PC-3 (cell line): ENCODE measurements around the gene RPP21. TPM values are rescaled to one million over a fixed set of nuclear protein-coding genes. Genes with fewer than 3 reads are reported as not detected.

Experiments used
- ATAC-seq: fragments of 200-7000 bp; cut with Tn5 transposase; 2 replicates; pipeline ENCODE4 v1.9.1; 2020; ENCODE audit warnings: mild to moderate bottlenecking, moderate library complexity
- BruUV-seq: library from RNA; stranded (reverse); fragments of 400-500 nt; replicated peaks from 2 replicates; lab custom pipeline; 2021; lab: Mats Ljungman, UMichigan
- CTCF ChIA-PET: fragments of 300-600 bp; sonication (Branson Sonifier 250); formaldehyde crosslinking; loops from one replicate; lab custom pipeline; 2022; ENCODE audit warnings: antibody characterized with exemption; lab: Charles Lee
- POLR2A ChIA-PET: fragments of 300-600 bp; sonication (Branson Sonifier 250); formaldehyde crosslinking; loops from one replicate; lab custom pipeline; 2022; ENCODE audit warnings: antibody characterized with exemption; ENCODE audit not compliant: unreplicated experiment; lab: Charles Lee
- DNase-seq: peaks from one replicate; pipeline ENCODE4 v3.0.0-alpha.2; 2015
- H2AFZ ChIP-seq: fragments of 300-600 bp; sonication (generic); 2 replicates; pipeline ENCODE4 v1.6.0; 2016; ENCODE audit warnings: antibody characterized with exemption, low read length
- H3F3A ChIP-seq: fragments of 300-600 bp; sonication (generic); one replicate; pipeline ENCODE4 v1.6.0; 2017; ENCODE audit warnings: antibody characterized with exemption, low read length, control low read depth, mild to moderate bottlenecking; ENCODE audit not compliant: unreplicated experiment
- H3K27ac ChIP-seq: fragments of 300-600 bp; sonication (generic); 2 replicates; pipeline ENCODE4 v1.5.1; 2016; ENCODE audit warnings: mild to moderate bottlenecking, low read length
- H3K27me3 ChIP-seq: fragments of 300-600 bp; sonication (generic); 2 replicates; pipeline ENCODE4 v1.6.1; 2016; ENCODE audit warnings: low read length, mixed read lengths
- H3K36me3 ChIP-seq: fragments of 300-600 bp; sonication (generic); 2 replicates; pipeline ENCODE4 v1.6.1; 2016; ENCODE audit warnings: low read depth, mixed run types, low read length, mixed read lengths
- H3K4me1 ChIP-seq: fragments of 300-600 bp; sonication (generic); 2 replicates; pipeline ENCODE4 v1.5.1; 2016; ENCODE audit warnings: low read length; ENCODE audit not compliant: insufficient read depth
- H3K4me2 ChIP-seq: fragments of 300-600 bp; sonication (generic); 2 replicates; pipeline ENCODE4 v1.6.0; 2016; ENCODE audit warnings: low read length
- H3K4me3 ChIP-seq: fragments of 300-600 bp; sonication (generic); 2 replicates; pipeline ENCODE4 v1.5.1; 2016; ENCODE audit warnings: mild to moderate bottlenecking, low read length, mixed read lengths
- H3K79me2 ChIP-seq: fragments of 300-600 bp; sonication (generic); 2 replicates; pipeline ENCODE4 v1.6.1; 2017; ENCODE audit warnings: low read length, mixed read lengths
- H3K9ac ChIP-seq: fragments of 300-600 bp; sonication (generic); 2 replicates; pipeline ENCODE4 v1.6.0; 2016; ENCODE audit warnings: mild to moderate bottlenecking, low read length
- H3K9me2 ChIP-seq: fragments of 300-600 bp; sonication (generic); replicated peaks from 2 replicates; pipeline ENCODE4 v1.6.1; 2016; ENCODE audit warnings: mixed run types, low read length, mixed read lengths
- H3K9me3 ChIP-seq: fragments of 300-600 bp; sonication (generic); 2 replicates; pipeline ENCODE4 v1.6.1; 2016; ENCODE audit warnings: low read length, mixed read lengths
- H4K20me1 ChIP-seq: fragments of 300-600 bp; sonication (generic); 2 replicates; pipeline ENCODE4 v1.6.1; 2016; ENCODE audit warnings: low read length, mixed read lengths
- CTCF ChIP-seq: fragments of 300-600 bp; sonication (generic); conservative IDR thresholded peaks from 2 replicates; pipeline ENCODE4 v1.5.1; 2017; ENCODE audit warnings: antibody characterized with exemption, low read depth, mild to moderate bottlenecking, low read length
- EZH2 ChIP-seq: fragments of 300-600 bp; sonication (generic); IDR thresholded peaks from one replicate; pipeline ENCODE4 v1.6.1; 2017; ENCODE audit warnings: antibody characterized with exemption, mild to moderate bottlenecking, low read length; ENCODE audit not compliant: unreplicated experiment
- EZH2phosphoT487 ChIP-seq: fragments of 300-600 bp; sonication (generic); IDR thresholded peaks from 2 replicates; pipeline ENCODE4 v1.6.1; 2018; ENCODE audit warnings: mild to moderate bottlenecking, antibody characterized with exemption, low read length, borderline replicate concordance
- intact Hi-C: fragments of 100-400 bp; cut with micrococcal nuclease; formaldehyde crosslinking; loops from 2 replicates; pipeline ENCODE4 v1.9.0; 2023
- total RNA-seq: library from RNA; depleted of rRNA; stranded (reverse); fragments of >200 nt; gene quantifications from 2 replicates; pipeline ENCODE4 v1.2.3, GENCODE V29; 2014

Gene RPP21
- total RNA-seq, 1 experiment from 2014 or later, result 161 TPM

- Histone ChIP-seq H3K27ac (0 out of 2 replicates have a peak overlapping the region, but pooled peaks have one; percentile 39), H3K27me3 (no peaks in the 10 kb centered on the region), H3K4me1 (peaks cover 39% of the 10 kb centered on the region), H3K9me3 (no peaks in the 10 kb centered on the region), H3K9me2 (no peaks in the 10 kb centered on the region), H3K36me3 (peaks cover 7% of the 10 kb centered on the region), H3F3A (no peaks in the 10 kb centered on the region), H2AFZ (no peak overlapping the region), H3K9ac (no peak overlapping the region), H3K4me3 (peak overlapping the region; percentile 95), H3K4me2 (peak overlapping the region; percentile 98), H4K20me1 (peaks cover 42% of the 10 kb centered on the region), H3K79me2 (peaks cover 89% of the 10 kb centered on the region)
- intact Hi-C loops, result no loop called here
- POLR2A ChIA-PET, result no interaction called here
- no peak for ATAC-seq
- BruUV-seq, result no TSS peak
- TF ChIP-seq CTCF (no peak), EZH2 (no peak), EZH2phosphoT487 (no peak)
- peak; percentile 43 for DNase-seq
- CTCF ChIA-PET, result no interaction called here
Observed at GRCh38 chr6:30323806-30324205, 21.1 kb upstream of the RPP21 start.

DNA sequence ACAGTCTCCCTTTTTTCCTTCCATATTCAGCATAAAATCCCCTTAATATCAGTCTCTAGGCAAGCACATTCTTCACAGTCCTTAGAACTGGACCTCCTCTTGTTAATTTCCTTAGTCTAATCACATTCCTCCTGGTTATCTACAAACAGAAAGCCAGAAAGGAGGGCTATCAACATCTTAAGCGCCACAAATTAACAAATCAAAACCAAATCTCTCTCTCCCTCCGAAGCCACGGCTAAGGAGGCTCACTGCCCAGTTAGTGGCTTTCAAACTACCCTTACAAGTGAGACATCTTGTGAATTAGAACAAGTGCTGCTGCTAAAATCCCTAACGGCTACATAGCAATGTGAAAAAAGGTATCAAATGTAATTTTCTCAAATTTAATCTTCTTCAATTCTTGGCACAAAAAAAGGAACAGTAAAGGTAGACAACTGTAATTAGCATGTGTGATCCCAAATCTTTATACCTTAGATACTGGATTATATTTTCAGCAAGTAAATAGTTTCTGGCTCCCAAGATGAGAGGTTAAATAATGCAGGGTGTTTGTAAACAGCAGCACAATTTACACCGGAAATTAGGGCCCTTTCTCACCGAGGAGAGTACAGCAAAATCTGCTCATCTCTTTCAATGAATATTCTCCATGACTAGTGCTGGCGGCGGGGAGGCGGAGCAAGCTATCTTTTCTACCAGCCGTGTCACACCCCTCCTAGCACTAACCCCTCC is 19.6 kb upstream of the RPP21 start:
- Histone ChIP-seq H3K27me3 (no peaks in the 10 kb centered on the region), H3F3A (no peaks in the 10 kb centered on the region), H3K36me3 (peaks cover 4% of the 10 kb centered on the region; the same call in 1 of the 2 replicates), H3K27ac (peak overlapping the region; percentile 87; the same call in 1 of the 2 replicates), H3K9me2 (no peaks in the 10 kb centered on the region), H3K4me3 (peak overlapping the region; percentile 95), H3K9me3 (no peaks in the 10 kb centered on the region), H3K9ac (peak overlapping the region; percentile 97), H3K4me2 (peak overlapping the region; percentile 98), H2AFZ (no peak overlapping the region), H3K79me2 (peaks cover 74% of the 10 kb centered on the region), H4K20me1 (peaks cover 33% of the 10 kb centered on the region), H3K4me1 (peaks cover 39% of the 10 kb centered on the region)
- TF ChIP-seq CTCF (no peak), EZH2 (no peak), EZH2phosphoT487 (no peak)
- BruUV-seq, result TSS peak; percentile 56
- POLR2A ChIA-PET, result no interaction called here
- intact Hi-C loops, result loop anchor here (5.0 kb wide), 1 partner anchor 88 kb away; no protein-coding TSS in a partner anchor
- ATAC-seq, result peak; percentile 56
- CTCF ChIA-PET, result interaction anchor here (1.3 to 1.5 kb wide), 2 partner anchors 87 to 107 kb away, joined by 3 to 5 read pairs; no protein-coding TSS in a partner anchor
- peak; percentile 61 for DNase-seq
